ENCODE data around the gene ABHD10. TPM values are rescaled to one million over a fixed set of nuclear protein-coding genes. Genes with fewer than 3 reads are reported as not detected.

The ABHD10 gene
- total RNA-seq, 1 experiment from 2014 or later = 21.8 TPM

GRCh38 chr3:111965484-111965883 lies 13.3 kb upstream of the ABHD10 start:
- no peaks in the 10 kb centered on the region for H3K79me2 ChIP-seq (ENCODE audit: insufficient read depth, low read length)
- no peaks in the 10 kb centered on the region for H3K23me2 ChIP-seq (ENCODE audit: insufficient read length, low read depth, low read length, poor library complexity, severe bottlenecking)
- no peak overlapping the region for H3K27ac ChIP-seq (ENCODE audit: insufficient read length, low read depth, low read length)
- H2BK20ac ChIP-seq (ENCODE audit: low read depth, low read length, poor library complexity, severe bottlenecking) = no peak overlapping the region
- no CpG with 5 or more reads among the region's 2 CpGs for WGBS (ENCODE audit: extremely low coverage, insufficient read length, low lambda C conversion rate)
- H3K27ac Mint-ChIP-seq = no peak overlapping the region
- no peak overlapping the region for H4K5ac ChIP-seq (ENCODE audit: insufficient read length, low read depth, low read length)
- no peak overlapping the region for H2BK5ac ChIP-seq (ENCODE audit: insufficient read length, low read length)
- no peaks in the 10 kb centered on the region for H3K9me3 ChIP-seq (ENCODE audit: control insufficient read depth, low read depth, low read length)
- H3K14ac ChIP-seq (ENCODE audit: insufficient read depth, low read length) = no peak overlapping the region
- no peaks in the 10 kb centered on the region; a peak in 1 of 7 replicates for H3K36me3 Mint-ChIP-seq (ENCODE audit: insufficient read depth in 1 of 3, low read depth in 3 of 3)
- H2BK120ac ChIP-seq (ENCODE audit: low read depth, low read length, poor library complexity, severe bottlenecking) = no peak overlapping the region
- no peaks in the 10 kb centered on the region for H3K27me3 Mint-ChIP-seq (ENCODE audit: low read depth)
- peaks cover 13 to 17% of the 10 kb centered on the region in 2 experiments for H3K4me1 Mint-ChIP-seq
- H2AK5ac ChIP-seq (ENCODE audit: insufficient read length, low read length) = no peak overlapping the region
- no peak overlapping the region for H3K9ac ChIP-seq (ENCODE audit: extremely low read depth, insufficient read length, low read length)
- no peak for TF ChIP-seq CTCF (conservative IDR thresholded peaks at IDR 0.05)
- H2BK12ac ChIP-seq (ENCODE audit: insufficient read length, low read depth, low read length) = no peak overlapping the region
- no peaks in the 10 kb centered on the region for H3K4me1 ChIP-seq (ENCODE audit: insufficient read depth, low read length)
- H2AFZ ChIP-seq (ENCODE audit: low read length) = no peak overlapping the region
- H2BK15ac ChIP-seq (ENCODE audit: low read depth, low read length) = no peak overlapping the region
- DNase-seq = no peak
- H3K4me3 Mint-ChIP-seq = no peak overlapping the region
- H3K4me2 ChIP-seq (ENCODE audit: insufficient read depth, insufficient read length, low read length) = no peak overlapping the region
- H3T11ph ChIP-seq (ENCODE audit: low read length) = no peak overlapping the region
- no peak overlapping the region for H3K23ac ChIP-seq (ENCODE audit: insufficient read length, low read depth, low read length)
- H3K18ac ChIP-seq (ENCODE audit: insufficient read length, low read depth, low read length) = no peak overlapping the region
- H3K56ac ChIP-seq (ENCODE audit: insufficient read length, low read depth, low read length) = no peak overlapping the region
- no peaks in the 10 kb centered on the region for H4K20me1 ChIP-seq (ENCODE audit: control insufficient read depth, insufficient read depth, insufficient read length)
- H3K9me3 Mint-ChIP-seq = no peaks in the 10 kb centered on the region
- no peak overlapping the region for H4K91ac ChIP-seq (ENCODE audit: insufficient read length, low read depth, low read length)
- H3K79me1 ChIP-seq (ENCODE audit: insufficient read depth, low read depth, low read length, poor library complexity, severe bottlenecking) = no peaks in the 10 kb centered on the region
- no peak overlapping the region for H4K8ac ChIP-seq (replicated peaks; ENCODE audit: insufficient read length, low read depth, low read length)
- H3K4ac ChIP-seq (ENCODE audit: low read depth, low read length) = no peak overlapping the region
- H3K27me3 ChIP-seq (ENCODE audit: insufficient read depth, low read length) = no peaks in the 10 kb centered on the region
